SK-N-SH treated with all-trans-retinoic acid at 6 μM for 48 hours (cell line): Measurements from ENCODE around the gene CHCHD6.

ENCODE experiments used
- ARNTL ChIP-seq: fragments of 450-650 bp; formaldehyde crosslinking; IDR thresholded peaks from 2 replicates; pipeline ENCODE4 v1.5.0; 2020; ENCODE audit warnings: low read depth, mild to moderate bottlenecking, moderate library complexity, borderline replicate concordance
- BACH2 ChIP-seq: fragments of 250-450 bp; sonication (Bioruptor Pico); IDR thresholded peaks from 2 replicates; pipeline ENCODE4 v1.9.0; 2021; ENCODE audit warnings: mild to moderate bottlenecking, borderline replicate concordance
- CREB5 ChIP-seq: fragments of 250-450 bp; sonication (Bioruptor Pico); IDR thresholded peaks from 2 replicates; pipeline ENCODE4 v1.5.1; 2020; ENCODE audit warnings: low read depth, mild to moderate bottlenecking, moderate library complexity
- CSDC2 ChIP-seq: fragments of 250-450 bp; sonication (Bioruptor Pico); IDR thresholded peaks from 2 replicates; pipeline ENCODE4 v1.5.0; 2020; ENCODE audit warnings: mild to moderate bottlenecking, moderate library complexity
- CSRNP3 ChIP-seq: fragments of 250-450 bp; sonication (Bioruptor Pico); IDR thresholded peaks from 2 replicates; pipeline ENCODE4 v1.5.1; 2021; ENCODE audit warnings: mild to moderate bottlenecking, moderate library complexity
- GLIS3 ChIP-seq: fragments of 250-450 bp; sonication (Bioruptor Pico); IDR thresholded peaks from 2 replicates; pipeline ENCODE4 v1.5.0; 2020; ENCODE audit warnings: mild to moderate bottlenecking, moderate library complexity
- RARB ChIP-seq: fragments of 250-450 bp; sonication (Bioruptor Pico); IDR thresholded peaks from 2 replicates; pipeline ENCODE4 v1.8.0; 2021; ENCODE audit warnings: mild to moderate bottlenecking, moderate library complexity
- SNAI2 ChIP-seq: fragments of 250-450 bp; sonication (Bioruptor Pico); IDR thresholded peaks from 2 replicates; pipeline ENCODE4 v1.5.0; 2020; ENCODE audit warnings: mild to moderate bottlenecking, moderate library complexity
- TCF4 ChIP-seq: fragments of 250-450 bp; sonication (Bioruptor Pico); IDR thresholded peaks from 2 replicates; pipeline ENCODE4 v1.8.0; 2021; ENCODE audit warnings: mild to moderate bottlenecking, moderate library complexity, borderline replicate concordance
- ZFP3 ChIP-seq: fragments of 250-450 bp; sonication (Bioruptor Pico); IDR thresholded peaks from 2 replicates; pipeline ENCODE4 v1.5.0; 2020; ENCODE audit warnings: mild to moderate bottlenecking, moderate library complexity
- ZFP30 ChIP-seq: fragments of 450-650 bp; formaldehyde crosslinking; IDR thresholded peaks from 2 replicates; pipeline ENCODE4 v1.5.0; 2022; ENCODE audit warnings: mild to moderate bottlenecking, moderate library complexity

- TF ChIP-seq SNAI2 (CRISPR knock-in tag) (no peak), ARNTL (CRISPR knock-in tag) (no peak), CSDC2 (no peak), GLIS3 (no peak), ZFP3 (no peak), TCF4 (no peak), CSRNP3 (CRISPR knock-in tag) (no peak), RARB (CRISPR knock-in tag) (no peak), BACH2 (no peak), CREB5 (no peak), ZFP30 (CRISPR knock-in tag) (no peak)
Observed at GRCh38 chr3:126932188-126932931, 228.3 kb downstream of the CHCHD6 start.
